ENCODE measurements around the gene MAGOH.

The MAGOH gene

DNA sequence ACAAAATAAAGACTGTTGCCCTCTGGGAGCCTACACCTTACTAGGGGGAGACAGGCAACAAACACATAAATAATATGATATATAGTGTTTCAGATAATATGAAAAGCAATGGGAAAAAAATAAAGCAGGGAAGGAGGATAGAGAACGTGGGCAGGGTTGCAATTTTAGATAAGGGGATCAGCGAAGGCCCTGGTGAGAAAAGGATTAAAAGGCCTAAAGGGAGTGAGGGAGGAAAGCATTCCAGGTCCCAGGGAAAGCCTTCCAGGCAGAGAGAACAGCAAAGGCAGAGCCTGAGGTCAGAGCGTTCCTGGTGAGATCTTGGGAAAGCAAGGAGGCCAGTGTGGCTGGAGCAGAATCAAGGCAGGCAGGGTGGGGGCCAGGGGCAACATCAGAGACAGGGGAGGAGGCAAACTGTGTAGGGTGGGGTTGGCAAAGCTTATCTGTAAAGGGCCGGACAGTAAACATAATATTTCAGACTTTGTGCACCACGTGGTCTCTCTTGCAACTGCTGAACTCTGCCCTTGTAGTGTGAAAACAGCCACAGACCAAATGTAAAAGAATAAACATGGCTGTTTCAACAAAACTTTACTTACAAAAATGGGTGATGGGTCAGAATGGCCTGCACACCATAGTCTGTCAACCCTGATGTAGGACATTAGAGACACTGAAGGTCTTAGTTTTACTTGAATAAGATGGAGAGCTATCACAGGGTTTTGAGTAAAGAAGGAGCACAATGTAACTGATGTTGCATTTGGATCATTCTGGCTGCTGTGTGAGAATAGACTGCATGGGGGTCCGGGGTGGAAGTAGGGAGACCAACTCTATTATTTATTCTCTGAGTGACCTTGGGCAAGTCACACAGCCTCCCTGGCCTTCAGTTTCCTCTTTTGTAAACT lies 55.0 kb downstream of the MAGOH start:
- no peak for DNase-seq

DNA sequence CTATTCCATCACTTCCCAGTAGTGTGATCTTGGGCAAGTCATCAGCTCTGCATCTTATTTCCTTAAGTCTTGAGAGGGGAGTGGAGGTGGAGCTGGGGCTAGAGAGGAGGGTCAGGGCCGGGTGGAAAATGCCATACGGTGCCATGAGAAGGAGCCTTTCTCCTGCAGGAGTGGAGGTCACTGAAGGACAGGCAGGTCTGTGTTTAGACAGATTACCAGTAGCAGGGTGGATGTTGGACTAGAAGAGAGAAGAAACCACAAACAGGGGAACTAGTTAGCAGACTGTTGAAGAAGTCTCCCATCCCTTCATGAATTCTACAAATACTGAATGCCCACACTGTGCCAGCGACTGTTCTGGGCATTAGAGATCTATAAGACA lies 55.6 kb downstream of the MAGOH start:
- no peak for DNase-seq

- DNase-seq, result peak; percentile 38
These were observed 56.2 kb downstream of the MAGOH start for GRCh38 chr1:53182111-53182593.

GRCh38 chr1:53180951-53181350 lies 57.4 kb downstream of the MAGOH start:
- DNase-seq, result no peak

- DNase-seq, result no peak
These were observed 58.1 kb downstream of the MAGOH start for GRCh38 chr1:53180226-53180625.

Measured in NCI-H2171 (cell line).